HCT116 (cell line): ENCODE data around the gene ACTL10. TPM values are rescaled to one million over a fixed set of nuclear protein-coding genes. Genes with fewer than 3 reads are reported as not detected.

Source experiments
- ATAC-seq: fragments of 200-7000 bp; cut with Tn5 transposase; 2 replicates; pipeline ENCODE4 v1.9.1; 2020; ENCODE audit warnings: mild to moderate bottlenecking, moderate library complexity
- BruUV-seq: library from RNA; stranded (reverse); fragments of 400-500 nt; replicated peaks from 2 replicates; lab custom pipeline; 2021; lab: Mats Ljungman, UMichigan
- CTCF ChIA-PET: fragments of 300-600 bp; sonication (Branson Sonifier 250); formaldehyde crosslinking; loops from one replicate; lab custom pipeline; 2021; ENCODE audit warnings: antibody characterized with exemption; lab: Charles Lee
- POLR2A ChIA-PET: fragments of 300-600, 350-600 bp; sonication (Branson Sonifier 250); formaldehyde crosslinking; loops from one replicate; lab custom pipeline; 2021; ENCODE audit warnings: antibody characterized with exemption; lab: Charles Lee
- RAD21 ChIA-PET, 2 experiments: fragments of 300-600 bp; sonication (Branson Sonifier 250); formaldehyde crosslinking; loops; one replicate each; lab custom pipeline; 2023; ENCODE audit warnings: low total read pairs in 2 of 2; ENCODE audit not compliant: uncharacterized antibody in 2 of 2, unreplicated experiment in 2 of 2, low non-redundant PET in 1 of 2; lab: Charles Lee
- DNase-seq: peaks from one replicate; pipeline ENCODE4 v3.0.0-alpha.2; 2010; ENCODE audit warnings: low read depth, low spot score
- H2AFZ ChIP-seq: fragments of 200-600 bp; shearing (Covaris generic), sonication (generic); 2 replicates; pipeline ENCODE4 v1.6.1; 2017; ENCODE audit warnings: low read depth, mixed run types, mixed read lengths, antibody characterized with exemption, low read length; ENCODE audit not compliant: poor library complexity, severe bottlenecking
- H3K27ac ChIP-seq: 2 replicates; pipeline ENCODE4 v1.5.1; 2012; ENCODE audit warnings: low read depth, low read length
- H3K27me3 ChIP-seq: fragments of 200-600 bp; sonication (generic); 2 replicates; pipeline ENCODE4 v1.6.1; 2016; ENCODE audit warnings: mixed run types, low read length, mixed read lengths; ENCODE audit not compliant: insufficient read depth
- H3K36me3 ChIP-seq, 2 experiments: fragments of 200-500 bp in 1 of 2; fragments of 200-600 bp in 1 of 2; sonication (Bioruptor generic) in 1 of 2; sonication (generic) in 1 of 2; 2 replicates each; pipeline versions ENCODE4 v1.5.1 to v1.6.1; 2014 to 2016; ENCODE audit warnings: low read length in 2 of 2, inconsistent platforms in 1 of 2, mixed read lengths in 1 of 2, mixed run types in 1 of 2; ENCODE audit not compliant: insufficient read depth in 2 of 2, control insufficient read depth in 1 of 2
- H3K4me1 ChIP-seq, 2 experiments: fragments of 200-600 bp in 1 of 2; sonication (generic) in 1 of 2; 2 replicates each; pipeline versions ENCODE4 v1.5.1 to v1.6.1; 2012 to 2017; ENCODE audit warnings: low read length in 2 of 2, inconsistent platforms in 1 of 2, mild to moderate bottlenecking in 1 of 2, mixed read lengths in 1 of 2, mixed run types in 1 of 2, moderate library complexity in 1 of 2; ENCODE audit not compliant: insufficient read depth in 2 of 2, control insufficient read depth in 1 of 2
- H3K4me2 ChIP-seq: fragments of 200-600 bp; sonication (generic); 2 replicates; pipeline ENCODE4 v1.6.1; 2017; ENCODE audit warnings: mixed run types, low read length, mixed read lengths
- H3K4me3 ChIP-seq, 2 experiments: fragments of 200-600 bp in 1 of 2; sonication (generic) in 1 of 2; replicated peaks in 1 of 2; 2 replicates each; pipeline ENCODE4 v1.5.1; 2011 to 2016; ENCODE audit warnings: low read length in 2 of 2, control low read depth in 1 of 2, low read depth in 1 of 2, mild to moderate bottlenecking in 1 of 2, mixed read lengths in 1 of 2, mixed run types in 1 of 2
- H3K79me2 ChIP-seq: fragments of 200-600 bp; sonication (generic); 2 replicates; pipeline ENCODE4 v1.6.1; 2017; ENCODE audit warnings: mild to moderate bottlenecking, mixed run types, low read length, moderate library complexity, mixed read lengths; ENCODE audit not compliant: insufficient read depth
- H3K9ac ChIP-seq: fragments of 200-600 bp; sonication (generic); 2 replicates; pipeline ENCODE4 v1.6.1; 2016; ENCODE audit warnings: low read length, mixed read lengths
- H3K9me2 ChIP-seq: fragments of 200-600 bp; sonication (generic), shearing (Covaris generic); 2 replicates; pipeline ENCODE4 v1.6.1; 2017; ENCODE audit warnings: mixed run types, mild to moderate bottlenecking, moderate library complexity; ENCODE audit not compliant: insufficient read depth
- H3K9me3 ChIP-seq, 2 experiments: fragments of 200-500 bp in 1 of 2; fragments of 200-600 bp in 1 of 2; sonication (Bioruptor generic) in 1 of 2; sonication (generic) in 1 of 2; 2 replicates each; pipeline ENCODE4 v1.6.1; 2014 to 2017; ENCODE audit warnings: low read length in 2 of 2, mixed read lengths in 2 of 2, inconsistent platforms in 1 of 2, low read depth in 1 of 2, mild to moderate bottlenecking in 1 of 2, mixed run types in 1 of 2, moderate library complexity in 1 of 2; ENCODE audit not compliant: control insufficient read depth in 1 of 2, insufficient read depth in 1 of 2
- H4K20me1 ChIP-seq: fragments of 200-600 bp; sonication (generic), shearing (Covaris generic); 2 replicates; pipeline ENCODE4 v1.6.1; 2017; ENCODE audit warnings: mixed run types, mild to moderate bottlenecking, moderate library complexity; ENCODE audit not compliant: insufficient read depth
- EGR1 ChIP-seq: IDR thresholded peaks from 2 replicates; pipeline ENCODE4 v1.6.1; 2012; ENCODE audit warnings: low read depth
- JUND ChIP-seq: IDR thresholded peaks from 2 replicates; pipeline ENCODE4 v1.6.1; 2012
- RAD21 ChIP-seq: IDR thresholded peaks from 2 replicates; pipeline ENCODE4 v1.6.1; 2012; ENCODE audit warnings: low read depth, mild to moderate bottlenecking
- REST ChIP-seq: IDR thresholded peaks from 2 replicates; pipeline ENCODE4 v1.6.1; 2012; ENCODE audit warnings: low read depth
- SP1 ChIP-seq: IDR thresholded peaks from 2 replicates; pipeline ENCODE4 v1.6.1; 2012; ENCODE audit warnings: low read depth
- TCF7L2 ChIP-seq: IDR thresholded peaks from 2 replicates; pipeline ENCODE4 v1.7.0; 2011; ENCODE audit warnings: borderline replicate concordance, inconsistent platforms; ENCODE audit not compliant: insufficient read depth, insufficient read length; ENCODE audit errors: extremely low read depth
- ZFX ChIP-seq: fragments of 450-650 bp; IDR thresholded peaks from 2 replicates; pipeline ENCODE4 v1.6.1; 2017
- intact Hi-C: fragments of 100-400 bp; cut with micrococcal nuclease; formaldehyde crosslinking; loops from 2 replicates; pipeline ENCODE4 v1.10.0; 2022
- total RNA-seq: library from RNA; stranded (reverse); gene quantifications from one replicate; pipeline ENCODE4 v1.2.1, GENCODE V29; 2021; ENCODE audit not compliant: unreplicated experiment
- TF ChIP-seq, protein P1 (sequence below): IDR thresholded peaks from 2 replicates; pipeline ENCODE4 v1.6.1; 2012

The ACTL10 gene
- total RNA-seq, 1 experiment from 2014 or later = 0.22 TPM

- TF ChIP-seq, protein P1, sequence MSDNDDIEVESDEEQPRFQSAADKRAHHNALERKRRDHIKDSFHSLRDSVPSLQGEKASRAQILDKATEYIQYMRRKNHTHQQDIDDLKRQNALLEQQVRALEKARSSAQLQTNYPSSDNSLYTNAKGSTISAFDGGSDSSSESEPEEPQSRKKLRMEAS = no peak
- no peak for TF ChIP-seq RAD21
- TF ChIP-seq ZFX = no peak
- TF ChIP-seq TCF7L2 = no peak
- TF ChIP-seq JUND = no peak
- no peak for TF ChIP-seq REST
- no peak for TF ChIP-seq EGR1
- no peak for TF ChIP-seq SP1
- TF ChIP-seq, all 23 proteins: peak for 0
- no peaks in the 10 kb centered on the region for H3K9me3 ChIP-seq
- no TSS peak for BruUV-seq
- H3K27me3 ChIP-seq = no peaks in the 10 kb centered on the region
- peaks cover 9 to 22% of the 10 kb centered on the region in 2 experiments for H3K4me1 ChIP-seq
- ATAC-seq (no peak), DNase-seq (no peak)
- H3K9ac ChIP-seq = no peak overlapping the region
- H3K79me2 ChIP-seq = peaks cover 6% of the 10 kb centered on the region; the same call in 1 of the 2 replicates
- no peaks in the 10 kb centered on the region for H3K9me2 ChIP-seq
- no peaks in the 10 kb centered on the region for H4K20me1 ChIP-seq
- intact Hi-C loops = no loop called here
- H2AFZ ChIP-seq = no peak overlapping the region
- H3K4me2 ChIP-seq = no peak overlapping the region
- H3K36me3 ChIP-seq = peaks cover 0 to 3% of the 10 kb centered on the region in 2 experiments; a peak in 1 of 4 replicates
- no peak overlapping the region for H3K4me3 ChIP-seq
- CTCF ChIA-PET = no interaction called here
- RAD21 ChIA-PET = no interaction called here
- H3K27ac ChIP-seq = no peak overlapping the region
- POLR2A ChIA-PET = no interaction called here
Measured at GRCh38 chr20:33660035-33660684, 6.6 kb upstream of the ACTL10 start.
